HFFc6 (cell line): ENCODE measurements around the gene HSCB. TPM values are rescaled to one million over a fixed set of nuclear protein-coding genes. Genes with fewer than 3 reads are reported as not detected.

Experiments used
- DNase-seq: peaks from one replicate; pipeline ENCODE4 v3.0.0-alpha.2; 2018
- H3K27ac Mint-ChIP-seq: 2 replicates; pipeline ENCODE4 v1.8.0; 2020; ENCODE audit warnings: mild to moderate bottlenecking, mixed read lengths
- H3K27me3 Mint-ChIP-seq: 2 replicates; pipeline ENCODE4 v1.8.0; 2021; ENCODE audit warnings: mild to moderate bottlenecking, moderate library complexity, mixed read lengths; ENCODE audit not compliant: insufficient read depth
- H3K36me3 Mint-ChIP-seq: 2 replicates; pipeline ENCODE4 v1.8.0; 2021; ENCODE audit warnings: low read depth, mixed read lengths
- H3K4me1 Mint-ChIP-seq: 2 replicates; pipeline ENCODE4 v1.8.0; 2020; ENCODE audit warnings: low read depth, mixed read lengths
- H3K4me3 Mint-ChIP-seq: 2 replicates; pipeline ENCODE4 v1.8.0; 2020; ENCODE audit warnings: mild to moderate bottlenecking, moderate library complexity, mixed read lengths
- H3K9me3 Mint-ChIP-seq: 2 replicates; pipeline ENCODE4 v1.8.0; 2020; ENCODE audit warnings: mild to moderate bottlenecking, mixed read lengths
- total RNA-seq, 6 experiments: library from RNA; stranded (reverse); fragmentation: NEBNext Ultra II Directional; extraction: Animal tissue kit (Norgen Biotek cat#: 25700); gene quantifications; 2 replicates in 1 of 6; 3 replicates in 5 of 6; pipeline ENCODE4 v1.2.3, GENCODE V29; 2021
- TF ChIP-seq, protein P1 (sequence below): fragments of 200-600 bp; sonication (generic); IDR thresholded peaks from 2 replicates; pipeline ENCODE4 v1.5.0; 2021; ENCODE audit warnings: antibody characterized with exemption, mild to moderate bottlenecking

The HSCB gene
- total RNA-seq, 6 experiments from 2014 or later, result 15.2 to 18.3 (median 16.5) TPM

DNA sequence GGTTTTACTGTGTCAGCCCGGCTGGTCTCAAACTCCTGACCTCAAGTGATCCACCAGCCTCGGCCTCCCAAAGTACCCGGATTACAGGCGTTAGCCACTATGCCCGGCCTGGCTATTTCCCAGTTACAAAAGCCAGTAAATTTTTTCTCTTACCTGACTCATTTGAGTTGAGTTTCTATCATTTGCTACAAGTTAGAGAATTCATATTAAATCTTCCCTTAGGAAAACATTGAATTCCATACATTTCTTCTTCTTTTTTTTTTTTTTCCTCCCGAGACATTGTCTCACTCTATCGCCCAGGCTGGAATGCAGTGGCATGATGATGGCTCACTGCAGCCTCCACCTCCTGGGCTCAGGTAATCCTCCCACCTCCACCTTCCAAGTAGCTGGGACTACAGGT, 26.2 kb upstream of the HSCB start:
- H3K27ac Mint-ChIP-seq, result no peak overlapping the region
- H3K27me3 Mint-ChIP-seq, result no peaks in the 10 kb centered on the region; the same call in 1 of the 2 replicates
- no peak overlapping the region for H3K4me3 Mint-ChIP-seq
- peak; percentile 11 for DNase-seq
- peaks cover 12% of the 10 kb centered on the region for H3K36me3 Mint-ChIP-seq
- H3K9me3 Mint-ChIP-seq, result no peaks in the 10 kb centered on the region
- TF ChIP-seq, protein P1, sequence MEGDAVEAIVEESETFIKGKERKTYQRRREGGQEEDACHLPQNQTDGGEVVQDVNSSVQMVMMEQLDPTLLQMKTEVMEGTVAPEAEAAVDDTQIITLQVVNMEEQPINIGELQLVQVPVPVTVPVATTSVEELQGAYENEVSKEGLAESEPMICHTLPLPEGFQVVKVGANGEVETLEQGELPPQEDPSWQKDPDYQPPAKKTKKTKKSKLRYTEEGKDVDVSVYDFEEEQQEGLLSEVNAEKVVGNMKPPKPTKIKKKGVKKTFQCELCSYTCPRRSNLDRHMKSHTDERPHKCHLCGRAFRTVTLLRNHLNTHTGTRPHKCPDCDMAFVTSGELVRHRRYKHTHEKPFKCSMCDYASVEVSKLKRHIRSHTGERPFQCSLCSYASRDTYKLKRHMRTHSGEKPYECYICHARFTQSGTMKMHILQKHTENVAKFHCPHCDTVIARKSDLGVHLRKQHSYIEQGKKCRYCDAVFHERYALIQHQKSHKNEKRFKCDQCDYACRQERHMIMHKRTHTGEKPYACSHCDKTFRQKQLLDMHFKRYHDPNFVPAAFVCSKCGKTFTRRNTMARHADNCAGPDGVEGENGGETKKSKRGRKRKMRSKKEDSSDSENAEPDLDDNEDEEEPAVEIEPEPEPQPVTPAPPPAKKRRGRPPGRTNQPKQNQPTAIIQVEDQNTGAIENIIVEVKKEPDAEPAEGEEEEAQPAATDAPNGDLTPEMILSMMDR, result no peak
- peaks cover 50% of the 10 kb centered on the region for H3K4me1 Mint-ChIP-seq

DNA sequence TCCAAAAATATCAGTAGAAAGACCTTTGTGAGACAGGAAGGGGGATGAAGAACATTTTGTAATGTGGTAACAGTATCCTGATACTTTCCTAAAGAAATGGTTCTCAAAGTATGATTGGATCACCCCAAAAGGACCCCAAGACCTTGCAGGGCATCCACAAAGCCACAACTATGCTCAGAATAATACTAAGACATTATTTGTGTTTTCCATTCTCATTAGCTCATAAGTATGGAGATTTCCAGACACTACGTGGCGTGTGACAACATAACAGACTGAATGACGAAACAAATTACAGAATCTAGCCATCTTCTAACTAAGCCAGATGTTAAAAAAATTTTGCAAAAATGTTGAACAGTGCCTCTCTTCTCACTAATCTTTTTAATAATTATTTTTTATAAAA, 25.2 kb upstream of the HSCB start:
- H3K4me3 Mint-ChIP-seq, result no peak overlapping the region
- H3K36me3 Mint-ChIP-seq, result peaks cover 14% of the 10 kb centered on the region
- no peaks in the 10 kb centered on the region; the same call in 1 of the 2 replicates for H3K27me3 Mint-ChIP-seq
- TF ChIP-seq, protein P1, result no peak
- H3K27ac Mint-ChIP-seq, result no peak overlapping the region
- DNase-seq, result no peak
- peaks cover 40% of the 10 kb centered on the region for H3K4me1 Mint-ChIP-seq
- H3K9me3 Mint-ChIP-seq, result no peaks in the 10 kb centered on the region

- Mint-ChIP-seq H3K27me3 (peaks cover 2% of the 10 kb centered on the region), H3K9me3 (no peaks in the 10 kb centered on the region), H3K4me1 (peaks cover 26% of the 10 kb centered on the region), H3K4me3 (no peak overlapping the region), H3K36me3 (peaks cover 14% of the 10 kb centered on the region), H3K27ac (no peak overlapping the region)
- DNase-seq, result no peak
- TF ChIP-seq, protein P1, result no peak
Observed at GRCh38 chr22:28718044-28718443, 23.8 kb upstream of the HSCB start.

DNA sequence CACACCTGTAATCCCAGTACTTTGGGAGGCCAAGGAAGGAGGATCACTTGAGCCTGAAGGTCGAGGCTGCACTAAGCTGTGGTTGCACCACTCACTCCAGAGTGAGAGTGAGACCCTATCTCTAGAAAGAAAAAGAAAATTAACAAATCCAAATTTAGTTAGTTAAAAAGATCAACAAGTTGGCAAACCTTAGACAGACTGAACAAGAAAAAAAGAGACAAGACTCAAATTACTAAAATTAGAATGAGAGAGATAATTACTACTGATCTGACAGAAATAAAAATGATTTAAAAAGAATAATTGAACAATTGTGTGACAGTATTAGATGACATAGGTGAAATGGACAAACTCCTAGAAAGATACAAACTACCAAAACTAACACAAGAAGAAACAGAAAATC, 13.8 kb upstream of the HSCB start:
- H3K36me3 Mint-ChIP-seq, result no peaks in the 10 kb centered on the region; the same call in 1 of the 2 replicates

GRCh38 chr22:28728621-28729313, 13.1 kb upstream of the HSCB start:
- DNase-seq, result no peak
- Mint-ChIP-seq H3K36me3 (no peaks in the 10 kb centered on the region; the same call in 1 of the 2 replicates), H3K9me3 (no peaks in the 10 kb centered on the region), H3K4me3 (no peak overlapping the region), H3K27ac (peak overlapping the region; percentile 12; the same call in 1 of the 2 replicates), H3K27me3 (no peaks in the 10 kb centered on the region), H3K4me1 (peaks cover 5% of the 10 kb centered on the region; the same call in 1 of the 2 replicates)
- TF ChIP-seq, protein P1, result no peak

More for the DNA sequence above, 13.8 kb upstream of the HSCB start:
- Mint-ChIP-seq H3K27me3 (no peaks in the 10 kb centered on the region), H3K9me3 (no peaks in the 10 kb centered on the region), H3K4me1 (peaks cover 5% of the 10 kb centered on the region; the same call in 1 of the 2 replicates), H3K4me3 (no peak overlapping the region), H3K27ac (no peak overlapping the region)
- TF ChIP-seq, protein P1, result no peak
- DNase-seq, result no peak
